OCI-LY7 (cell line): ENCODE measurements around the gene ACSM2B. TPM values are rescaled to one million over a fixed set of nuclear protein-coding genes. Genes with fewer than 3 reads are reported as not detected.

ENCODE experiments used
- BruUV-seq: library from RNA; stranded (reverse); fragments of 400-500 nt; replicated peaks from 2 replicates; lab custom pipeline; 2021; lab: Mats Ljungman, UMichigan
- CTCF ChIA-PET: fragments of 300-600 bp; sonication (Branson Sonifier 250); formaldehyde crosslinking; loops from one replicate; lab custom pipeline; 2022; ENCODE audit warnings: antibody characterized with exemption; ENCODE audit not compliant: unreplicated experiment; lab: Charles Lee
- POLR2A ChIA-PET: fragments of 300-600 bp; sonication (Branson Sonifier 250); formaldehyde crosslinking; loops from one replicate; lab custom pipeline; 2022; ENCODE audit warnings: antibody characterized with exemption; lab: Charles Lee
- DNase-seq: peaks from one replicate; pipeline ENCODE4 v3.0.0-alpha.2; 2015; ENCODE audit warnings: low spot score
- H2AFZ ChIP-seq: fragments of 200-600 bp; sonication (generic), shearing (Covaris generic); 2 replicates; pipeline ENCODE4 v1.6.1; 2014; ENCODE audit warnings: mild to moderate bottlenecking, antibody characterized with exemption, low read length, moderate library complexity
- H3K27ac ChIP-seq: fragments of 200-600 bp; sonication (generic); 2 replicates; pipeline ENCODE4 v1.5.1; 2014; ENCODE audit warnings: mixed run types, low read depth, mild to moderate bottlenecking, moderate library complexity, low read length, inconsistent platforms; ENCODE audit not compliant: poor library complexity, severe bottlenecking
- H3K36me3 ChIP-seq: fragments of 200-600 bp; sonication (generic); 2 replicates; pipeline ENCODE4 v1.6.1; 2014; ENCODE audit warnings: mild to moderate bottlenecking, antibody characterized with exemption, low read length, moderate library complexity, mixed read lengths; ENCODE audit not compliant: insufficient read depth
- H3K4me1 ChIP-seq: fragments of 200-600 bp; sonication (generic); 2 replicates; pipeline ENCODE4 v1.5.1; 2014; ENCODE audit warnings: mild to moderate bottlenecking, low read length; ENCODE audit not compliant: insufficient read depth, poor library complexity, severe bottlenecking
- H3K4me2 ChIP-seq: fragments of 200-600 bp; sonication (generic); 2 replicates; pipeline ENCODE4 v1.6.1; 2014; ENCODE audit warnings: mild to moderate bottlenecking, low read length
- H3K4me3 ChIP-seq: fragments of 200-600 bp; sonication (generic); 2 replicates; pipeline ENCODE4 v1.5.1; 2014; ENCODE audit warnings: mild to moderate bottlenecking, low read depth, low read length; ENCODE audit not compliant: poor library complexity, severe bottlenecking
- H3K79me2 ChIP-seq: fragments of 200-600 bp; sonication (generic); 2 replicates; pipeline ENCODE4 v1.6.1; 2016; ENCODE audit warnings: low read depth, mild to moderate bottlenecking, low read length, moderate library complexity, mixed read lengths; ENCODE audit not compliant: insufficient read depth
- H3K9me2 ChIP-seq: fragments of 200-600 bp; sonication (generic); 2 replicates; pipeline ENCODE4 v1.6.1; 2016; ENCODE audit warnings: mild to moderate bottlenecking, low read length, mixed read lengths; ENCODE audit not compliant: insufficient read depth
- H3K9me3 ChIP-seq: fragments of 200-600 bp; sonication (generic); 2 replicates; pipeline ENCODE4 v1.6.1; 2014; ENCODE audit warnings: mild to moderate bottlenecking, mixed run types, low read length, mixed read lengths
- H4K20me1 ChIP-seq: fragments of 200-600 bp; sonication (generic); 2 replicates; pipeline ENCODE4 v1.6.1; 2014; ENCODE audit warnings: mild to moderate bottlenecking, antibody characterized with exemption, low read length, moderate library complexity, mixed read lengths; ENCODE audit not compliant: insufficient read depth
- CTCF ChIP-seq: fragments of 200-600 bp; sonication (generic); conservative IDR thresholded peaks from 2 replicates; pipeline ENCODE4 v1.5.1; 2014; ENCODE audit warnings: mild to moderate bottlenecking, antibody characterized with exemption, low read length, moderate library complexity, mixed read lengths
- EZH2phosphoT487 ChIP-seq: fragments of 200-600 bp; sonication (generic); IDR thresholded peaks from 2 replicates; pipeline ENCODE4 v1.6.1; 2018; ENCODE audit warnings: low read depth, borderline replicate concordance, mild to moderate bottlenecking, mixed run types, antibody characterized with exemption, low read length, moderate library complexity, mixed read lengths
- intact Hi-C: fragments of 100-400 bp; cut with micrococcal nuclease; formaldehyde crosslinking; loops from one replicate; pipeline ENCODE4 v1.10.0; 2022; ENCODE audit not compliant: unreplicated experiment
- total RNA-seq, 2 experiments: library from RNA; depleted of rRNA in 1 of 2; stranded (reverse); fragments of >200 nt in 1 of 2; shearing (Covaris generic) in 1 of 2; gene quantifications; 2 replicates each; pipeline ENCODE4 v1.2.3, GENCODE V29; 2014 to 2022

The ACSM2B gene
- total RNA-seq, 2 experiments from 2014 or later, result not detected

DNA sequence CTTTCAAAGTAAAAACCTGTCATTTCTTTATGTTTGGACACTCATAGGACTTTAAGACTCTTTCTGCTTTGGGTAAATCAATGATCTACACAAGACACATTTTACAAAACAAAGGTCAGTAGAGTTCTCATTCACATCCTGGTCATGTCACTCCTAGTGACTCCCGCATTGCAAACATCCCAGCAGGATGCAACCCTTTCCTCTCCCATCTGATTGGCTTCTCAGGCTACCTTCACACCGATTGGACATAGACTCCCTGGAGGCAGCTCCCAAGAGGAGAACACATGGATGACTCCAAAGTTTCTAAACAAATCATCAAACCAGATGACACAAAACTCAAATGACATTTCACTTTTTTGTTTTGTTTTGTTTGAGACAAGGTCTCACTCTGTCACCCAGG is 43.8 kb upstream of the ACSM2B start:
- H3K79me2 ChIP-seq, result no peaks in the 10 kb centered on the region
- H3K4me1 ChIP-seq, result no peaks in the 10 kb centered on the region
- H3K9me2 ChIP-seq, result no peaks in the 10 kb centered on the region
- H3K27ac ChIP-seq, result no peak overlapping the region
- ChIA-PET POLR2A (no interaction called here), CTCF (no interaction called here)
- DNase-seq, result no peak
- intact Hi-C loops, result no loop called here
- no peak overlapping the region for H2AFZ ChIP-seq
- no peak overlapping the region for H3K4me3 ChIP-seq
- no peaks in the 10 kb centered on the region for H4K20me1 ChIP-seq
- no peak overlapping the region for H3K4me2 ChIP-seq
- TF ChIP-seq EZH2phosphoT487, result no peak
- no peak for TF ChIP-seq CTCF
- no TSS peak for BruUV-seq
- H3K36me3 ChIP-seq, result no peaks in the 10 kb centered on the region
- no peaks in the 10 kb centered on the region for H3K9me3 ChIP-seq

- no peak for DNase-seq
- Histone ChIP-seq H3K36me3 (no peaks in the 10 kb centered on the region), H4K20me1 (no peaks in the 10 kb centered on the region), H3K4me3 (no peak overlapping the region), H3K4me1 (no peaks in the 10 kb centered on the region), H3K27ac (no peak overlapping the region), H3K4me2 (no peak overlapping the region), H3K79me2 (no peaks in the 10 kb centered on the region), H3K9me2 (no peaks in the 10 kb centered on the region), H3K9me3 (no peaks in the 10 kb centered on the region), H2AFZ (no peak overlapping the region)
- TF ChIP-seq EZH2phosphoT487, result no peak
- no peak for TF ChIP-seq CTCF
- ChIA-PET POLR2A (no interaction called here), CTCF (no interaction called here)
- BruUV-seq, result no TSS peak
- intact Hi-C loops, result no loop called here
These were observed 41.1 kb upstream of the ACSM2B start for GRCh38 chr16:20617271-20617670.

DNA sequence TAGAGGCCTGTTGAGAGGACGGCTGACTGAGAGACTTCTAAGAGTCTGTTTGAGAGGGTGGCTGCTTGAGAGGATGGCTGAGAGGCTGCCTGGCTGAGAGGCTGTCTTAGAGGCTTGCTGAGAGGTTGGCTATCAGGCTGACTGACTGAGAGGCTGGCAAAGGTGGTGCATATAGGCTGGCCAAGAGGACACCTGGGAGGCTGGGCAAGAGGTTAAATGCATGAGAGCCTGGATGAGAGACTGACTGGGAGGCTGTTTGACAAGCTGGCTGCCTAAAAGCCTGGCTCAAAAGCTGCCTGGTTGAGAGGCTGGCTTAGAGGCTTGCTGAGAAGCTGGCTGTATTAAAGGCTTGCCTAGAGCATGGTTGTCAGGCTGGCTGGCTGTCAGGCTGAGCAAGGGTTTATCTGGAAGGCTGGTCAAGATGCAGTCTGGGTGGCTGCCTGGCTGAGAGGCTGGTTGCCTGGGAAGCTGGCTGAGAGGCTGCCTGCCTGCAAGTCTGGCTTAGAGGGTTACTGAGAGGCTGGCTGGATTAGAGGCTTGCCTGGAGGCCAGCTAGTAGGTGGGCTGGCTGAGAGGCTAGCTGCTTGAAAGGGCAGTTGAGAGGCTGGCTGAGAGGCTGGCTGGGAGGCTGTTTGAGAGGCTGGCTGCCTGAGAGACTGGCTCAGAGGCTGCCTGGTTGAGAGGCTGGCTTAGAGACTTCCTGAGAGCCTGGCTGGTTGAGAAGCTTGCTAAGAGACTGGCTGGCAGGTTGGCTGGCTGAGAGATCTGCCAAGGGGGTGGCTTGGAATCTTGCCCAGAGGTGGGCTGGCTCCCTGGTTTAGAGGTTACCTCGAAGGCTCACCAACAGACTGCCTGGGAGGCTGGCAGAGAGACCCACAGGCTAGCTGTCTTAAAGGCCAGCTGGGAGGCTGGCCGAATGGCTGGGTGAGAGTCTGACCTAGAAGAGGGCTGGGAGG is 38.3 kb upstream of the ACSM2B start:
- ChIA-PET POLR2A (no interaction called here), CTCF (no interaction called here)

More for the DNA sequence above, 38.3 kb upstream of the ACSM2B start:
- Histone ChIP-seq H3K4me1 (no peaks in the 10 kb centered on the region), H4K20me1 (no peaks in the 10 kb centered on the region), H3K9me2 (no peaks in the 10 kb centered on the region), H3K4me3 (no peak overlapping the region), H3K36me3 (no peaks in the 10 kb centered on the region), H3K9me3 (no peaks in the 10 kb centered on the region), H2AFZ (no peak overlapping the region), H3K79me2 (no peaks in the 10 kb centered on the region), H3K27ac (no peak overlapping the region), H3K4me2 (no peak overlapping the region)
- no TSS peak for BruUV-seq
- TF ChIP-seq EZH2phosphoT487, result no peak
- no peak for DNase-seq
- intact Hi-C loops, result no loop called here
